DND-41 (cell line): ENCODE results near the gene PLA1A.

Source experiments
- ATAC-seq: fragments of 200-7000 bp; cut with Tn5 transposase; 3 replicates; pipeline ENCODE4 v1.9.1; 2021; ENCODE audit warnings: low read depth; ENCODE audit not compliant: insufficient read depth
- DNase-seq: peaks from one replicate; pipeline ENCODE4 v3.0.0-alpha.2; 2020
- H2AFZ ChIP-seq: 2 replicates; pipeline ENCODE4 v1.6.0; 2012; ENCODE audit warnings: low read depth, low read length
- H3K27ac ChIP-seq: 2 replicates; pipeline ENCODE4 v1.5.1; 2012; ENCODE audit warnings: low read length, inconsistent platforms
- H3K27me3 ChIP-seq: fragments of 200-600 bp; sonication (generic); 2 replicates; pipeline ENCODE4 v1.6.0; 2012; ENCODE audit warnings: low read length, mild to moderate bottlenecking, inconsistent platforms; ENCODE audit not compliant: insufficient read depth, poor library complexity
- H3K36me3 ChIP-seq: 2 replicates; pipeline ENCODE4 v1.5.1; 2012; ENCODE audit warnings: low read length, inconsistent platforms; ENCODE audit not compliant: insufficient read depth
- H3K4me1 ChIP-seq: 2 replicates; pipeline ENCODE4 v1.5.1; 2012; ENCODE audit warnings: mild to moderate bottlenecking, low read length; ENCODE audit not compliant: insufficient read depth
- H3K4me2 ChIP-seq: 2 replicates; pipeline ENCODE4 v1.6.0; 2012; ENCODE audit warnings: mild to moderate bottlenecking, moderate library complexity, low read length, inconsistent platforms; ENCODE audit not compliant: insufficient read depth
- H3K4me3 ChIP-seq, 2 experiments: fragments of 200-600 bp in 1 of 2; shearing (Covaris generic) in 1 of 2; 2 replicates each; pipeline ENCODE4 v1.5.1; 2012 to 2016; ENCODE audit warnings: inconsistent platforms in 2 of 2, low read length in 2 of 2, mild to moderate bottlenecking in 2 of 2, low read depth in 1 of 2, moderate library complexity in 1 of 2
- H3K79me2 ChIP-seq: 2 replicates; pipeline ENCODE4 v1.6.0; 2012; ENCODE audit warnings: low read length, inconsistent platforms; ENCODE audit not compliant: insufficient read depth
- H3K9ac ChIP-seq: 2 replicates; pipeline ENCODE4 v1.6.0; 2012; ENCODE audit warnings: low read depth, mild to moderate bottlenecking, inconsistent platforms, low read length, moderate library complexity
- H3K9me3 ChIP-seq: 2 replicates; pipeline ENCODE4 v1.5.1; 2012; ENCODE audit warnings: low read length, moderate library complexity, mild to moderate bottlenecking, inconsistent platforms; ENCODE audit not compliant: insufficient read depth, severe bottlenecking
- H4K20me1 ChIP-seq: 2 replicates; pipeline ENCODE4 v1.6.0; 2012; ENCODE audit warnings: low read length; ENCODE audit not compliant: insufficient read depth
- CTCF ChIP-seq: IDR thresholded peaks from 2 replicates; pipeline ENCODE4 v1.5.1; 2012; ENCODE audit warnings: borderline replicate concordance, low read length, moderate library complexity, mild to moderate bottlenecking; ENCODE audit not compliant: poor library complexity, severe bottlenecking; ENCODE audit errors: extremely low read depth
- EZH2 ChIP-seq: IDR thresholded peaks from 3 replicates; pipeline ENCODE4 v1.6.1; 2012; ENCODE audit warnings: borderline replicate concordance, low read depth, mild to moderate bottlenecking, moderate library complexity, low read length, inconsistent platforms; ENCODE audit not compliant: severe bottlenecking

Gene PLA1A

DNA sequence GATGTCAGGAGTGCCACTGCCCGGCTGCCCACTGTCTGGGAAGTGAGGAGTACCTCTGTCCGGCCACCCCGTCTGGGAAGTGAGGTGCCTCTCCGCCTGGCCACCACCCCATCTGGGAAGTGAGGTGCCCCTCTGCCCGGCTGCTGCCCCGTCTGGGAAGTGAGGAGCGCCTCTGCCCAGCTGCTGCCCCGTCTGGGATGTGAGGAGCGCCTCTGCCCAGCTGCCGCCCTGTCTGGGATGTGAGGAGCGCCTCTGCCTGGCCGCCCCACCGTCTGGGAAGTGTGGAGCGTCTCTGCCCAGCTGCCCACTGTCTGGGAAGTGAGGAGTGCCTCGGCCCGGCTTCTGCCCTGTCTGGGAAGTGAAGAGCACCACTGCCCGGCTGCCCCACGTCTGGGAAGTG lies 76.2 kb downstream of the PLA1A start:
- Histone ChIP-seq H3K4me3 (no peak overlapping the region), H3K9me3 (no peaks in the 10 kb centered on the region), H3K79me2 (peaks cover 24% of the 10 kb centered on the region), H3K9ac (no peak overlapping the region), H3K4me2 (no peak overlapping the region), H3K27me3 (no peaks in the 10 kb centered on the region), H3K27ac (no peak overlapping the region), H3K4me1 (peaks cover 29% of the 10 kb centered on the region), H4K20me1 (no peaks in the 10 kb centered on the region), H3K36me3 (peaks cover 61% of the 10 kb centered on the region), H2AFZ (no peak overlapping the region)
- TF ChIP-seq EZH2 (no peak), CTCF (no peak)
- no peak for DNase-seq
- no peak for ATAC-seq

GRCh38 chr3:119675188-119675874 lies 77.6 kb downstream of the PLA1A start:
- no peak for DNase-seq
- Histone ChIP-seq H3K36me3 (peaks cover 50% of the 10 kb centered on the region), H3K9ac (no peak overlapping the region; the same call in 1 of the 2 replicates), H2AFZ (no peak overlapping the region), H3K4me1 (peaks cover 29% of the 10 kb centered on the region), H3K27me3 (no peaks in the 10 kb centered on the region), H3K9me3 (no peaks in the 10 kb centered on the region), H3K4me3 (peak overlapping the region in 1 of 2 experiments; percentile 65; a peak in 2 of 4 replicates), H3K4me2 (peak overlapping the region; percentile 66), H3K27ac (no peak overlapping the region; the same call in 1 of the 2 replicates), H4K20me1 (no peaks in the 10 kb centered on the region), H3K79me2 (peaks cover 24% of the 10 kb centered on the region)
- ATAC-seq, result no peak
- TF ChIP-seq CTCF (no peak), EZH2 (no peak)

DNA sequence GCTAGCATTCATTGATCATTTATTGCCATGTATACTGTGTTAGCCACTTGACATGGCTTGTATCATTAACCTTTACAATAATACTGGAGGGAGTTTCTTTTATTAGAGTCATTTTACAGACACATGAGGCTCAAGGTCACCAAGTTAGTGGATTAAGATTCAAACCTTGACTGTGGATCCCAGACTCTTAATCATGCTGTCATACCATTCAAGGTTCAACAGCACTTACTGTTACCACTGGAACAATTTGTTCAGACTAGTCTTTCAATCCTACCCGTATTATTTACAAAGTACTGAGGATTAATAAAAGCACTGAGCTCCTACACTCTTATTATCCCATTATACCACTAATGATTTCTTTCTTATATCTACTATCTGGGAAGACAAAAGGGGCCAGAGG lies 78.3 kb downstream of the PLA1A start:
- Histone ChIP-seq H3K79me2 (peaks cover 24% of the 10 kb centered on the region), H3K4me3 (peak overlapping the region; percentile 42 to 65), H3K9ac (peak overlapping the region; percentile 73), H3K4me1 (peaks cover 29% of the 10 kb centered on the region), H3K36me3 (peaks cover 43% of the 10 kb centered on the region), H3K27me3 (no peaks in the 10 kb centered on the region), H4K20me1 (no peaks in the 10 kb centered on the region), H2AFZ (peak overlapping the region; percentile 73; the same call in 1 of the 2 replicates), H3K27ac (peak overlapping the region; percentile 92), H3K9me3 (no peaks in the 10 kb centered on the region), H3K4me2 (peak overlapping the region; percentile 66)
- ATAC-seq (no peak), DNase-seq (no peak)
- TF ChIP-seq CTCF (no peak), EZH2 (no peak)
